ENCODE data around the gene CHST6.
A peak's percentile ranks its signal among the peaks of the same experiment; 100 is the strongest.
"Not testable (repeated sequence)": the region's sequence is repeated elsewhere in the genome, so short reads cannot be mapped to it uniquely, and the experiment has no call there.

The CHST6 gene

GRCh38 chr16:75532791-75533190 is 37.5 kb upstream of the CHST6 start:
- H3K36me3 ChIP-seq (ENCODE audit: insufficient read depth, low read length), result no peaks in the 10 kb centered on the region
- no peak overlapping the region for H3K9ac ChIP-seq (ENCODE audit: insufficient read length)
- H3K27ac ChIP-seq, result no peak overlapping the region
- no peak overlapping the region for H3K4me3 ChIP-seq
- no peak for TF ChIP-seq EZH2 (IDR thresholded peaks at IDR 0.05)
- TF ChIP-seq POLR2AphosphoS5 (IDR thresholded peaks at IDR 0.05; ENCODE audit: borderline replicate concordance, low read depth, low read length), result no peak
- no peak for TF ChIP-seq FOXP2 (optimal IDR thresholded peaks at IDR 0.05; ENCODE audit: control extremely low read depth, extremely low read length, insufficient read depth)
- no peak for DNase-seq (ENCODE audit: low read depth, low spot score)
- H3K9me3 ChIP-seq (ENCODE audit: low read depth, low read length), result no peaks in the 10 kb centered on the region

- H3K27ac ChIP-seq, result no peak overlapping the region
- H3K9ac ChIP-seq (ENCODE audit: insufficient read length), result no peak overlapping the region
- H3K9me3 ChIP-seq (ENCODE audit: low read depth, low read length), result no peaks in the 10 kb centered on the region
- no peak for DNase-seq (ENCODE audit: low read depth, low spot score)
- no peak overlapping the region for H3K4me3 ChIP-seq
- no peaks in the 10 kb centered on the region for H3K36me3 ChIP-seq (ENCODE audit: insufficient read depth, low read length)
- TF ChIP-seq POLR2AphosphoS5 (IDR thresholded peaks at IDR 0.05; ENCODE audit: borderline replicate concordance, low read depth, low read length) (no peak), EZH2 (IDR thresholded peaks at IDR 0.05) (no peak), FOXP2 (optimal IDR thresholded peaks at IDR 0.05; ENCODE audit: control extremely low read depth, extremely low read length, insufficient read depth) (no peak)
These were observed 37.0 kb upstream of the CHST6 start for GRCh38 chr16:75532142-75532765.

- Histone ChIP-seq H3K27ac (no peak overlapping the region), H3K9me3 (ENCODE audit: low read depth, low read length) (no peaks in the 10 kb centered on the region), H3K4me3 (no peak overlapping the region), H3K9ac (ENCODE audit: insufficient read length) (no peak overlapping the region), H3K36me3 (ENCODE audit: insufficient read depth, low read length) (no peaks in the 10 kb centered on the region)
- no peak for DNase-seq (ENCODE audit: low read depth, low spot score)
- TF ChIP-seq FOXP2 (optimal IDR thresholded peaks at IDR 0.05; ENCODE audit: control extremely low read depth, extremely low read length, insufficient read depth), result no peak
These were observed 34.7 kb upstream of the CHST6 start for GRCh38 chr16:75529959-75530358.

GRCh38 chr16:75529056-75529905 is 34.0 kb upstream of the CHST6 start:
- Histone ChIP-seq H3K9ac (ENCODE audit: insufficient read length) (no peak overlapping the region), H3K9me3 (ENCODE audit: low read depth, low read length) (no peaks in the 10 kb centered on the region), H3K36me3 (ENCODE audit: insufficient read depth, low read length) (no peaks in the 10 kb centered on the region), H3K27ac (no peak overlapping the region), H3K4me3 (no peak overlapping the region)
- TF ChIP-seq EZH2 (IDR thresholded peaks at IDR 0.05) (no peak), FOXP2 (optimal IDR thresholded peaks at IDR 0.05; ENCODE audit: control extremely low read depth, extremely low read length, insufficient read depth) (no peak), POLR2AphosphoS5 (IDR thresholded peaks at IDR 0.05; ENCODE audit: borderline replicate concordance, low read depth, low read length) (no peak)
- no peak for DNase-seq (ENCODE audit: low read depth, low spot score)

- H3K9ac ChIP-seq (ENCODE audit: insufficient read length), result no peak overlapping the region
- H3K36me3 ChIP-seq (ENCODE audit: insufficient read depth, low read length), result no peaks in the 10 kb centered on the region
- no peak for TF ChIP-seq EZH2 (IDR thresholded peaks at IDR 0.05)
- no peak for TF ChIP-seq FOXP2 (optimal IDR thresholded peaks at IDR 0.05; ENCODE audit: control extremely low read depth, extremely low read length, insufficient read depth)
- no peak for TF ChIP-seq POLR2AphosphoS5 (IDR thresholded peaks at IDR 0.05; ENCODE audit: borderline replicate concordance, low read depth, low read length)
- H3K9me3 ChIP-seq (ENCODE audit: low read depth, low read length), result no peaks in the 10 kb centered on the region
- DNase-seq (ENCODE audit: low read depth, low spot score), result no peak
- H3K4me3 ChIP-seq, result no peak overlapping the region
- no peak overlapping the region for H3K27ac ChIP-seq
These were observed 32.6 kb upstream of the CHST6 start for GRCh38 chr16:75527825-75528299.

GRCh38 chr16:75526032-75526790 is 31.0 kb upstream of the CHST6 start:
- H3K4me3 ChIP-seq, result no peak overlapping the region
- H3K36me3 ChIP-seq (ENCODE audit: insufficient read depth, low read length), result no peaks in the 10 kb centered on the region
- no peak for DNase-seq (ENCODE audit: low read depth, low spot score)
- no peak overlapping the region for H3K27ac ChIP-seq
- no peak for TF ChIP-seq FOXP2 (optimal IDR thresholded peaks at IDR 0.05; ENCODE audit: control extremely low read depth, extremely low read length, insufficient read depth)
- no peak for TF ChIP-seq EZH2 (IDR thresholded peaks at IDR 0.05)
- TF ChIP-seq POLR2AphosphoS5 (IDR thresholded peaks at IDR 0.05; ENCODE audit: borderline replicate concordance, low read depth, low read length), result no peak
- H3K9ac ChIP-seq (ENCODE audit: insufficient read length), result no peak overlapping the region
- no peaks in the 10 kb centered on the region for H3K9me3 ChIP-seq (ENCODE audit: low read depth, low read length)

GRCh38 chr16:75519175-75519574 is 23.9 kb upstream of the CHST6 start:
- no peak overlapping the region for H3K4me3 ChIP-seq
- H3K27ac ChIP-seq, result no peak overlapping the region
- TF ChIP-seq POLR2AphosphoS5 (IDR thresholded peaks at IDR 0.05; ENCODE audit: borderline replicate concordance, low read depth, low read length) (no peak), EZH2 (IDR thresholded peaks at IDR 0.05) (no peak), FOXP2 (optimal IDR thresholded peaks at IDR 0.05; ENCODE audit: control extremely low read depth, extremely low read length, insufficient read depth) (no peak)
- no peaks in the 10 kb centered on the region for H3K9me3 ChIP-seq (ENCODE audit: low read depth, low read length)
- no peaks in the 10 kb centered on the region for H3K36me3 ChIP-seq (ENCODE audit: insufficient read depth, low read length)
- H3K9ac ChIP-seq (ENCODE audit: insufficient read length), result no peak overlapping the region
- DNase-seq (ENCODE audit: low read depth, low spot score), result no peak

- not testable (repeated sequence) for H3K9me3 ChIP-seq (ENCODE audit: low read depth, low read length); H3K27ac ChIP-seq; DNase-seq (ENCODE audit: low read depth, low spot score)
These were observed 21.1 kb upstream of the CHST6 start for GRCh38 chr16:75516189-75516966.

More at GRCh38 chr16:75516189-75516966, 21.1 kb upstream of the CHST6 start:
- Histone ChIP-seq H3K9ac (ENCODE audit: insufficient read length) (peak overlapping the region; percentile 81), H3K4me3 (peak overlapping the region; percentile 77)
- not testable (repeated sequence) for H3K36me3 ChIP-seq (ENCODE audit: insufficient read depth, low read length)
